ENCODE data around the gene MAN1A2.
"Not testable (repeated sequence)": the region's sequence is repeated elsewhere in the genome, so short reads cannot be mapped to it uniquely, and the experiment has no call there.

MAN1A2 gene

DNA sequence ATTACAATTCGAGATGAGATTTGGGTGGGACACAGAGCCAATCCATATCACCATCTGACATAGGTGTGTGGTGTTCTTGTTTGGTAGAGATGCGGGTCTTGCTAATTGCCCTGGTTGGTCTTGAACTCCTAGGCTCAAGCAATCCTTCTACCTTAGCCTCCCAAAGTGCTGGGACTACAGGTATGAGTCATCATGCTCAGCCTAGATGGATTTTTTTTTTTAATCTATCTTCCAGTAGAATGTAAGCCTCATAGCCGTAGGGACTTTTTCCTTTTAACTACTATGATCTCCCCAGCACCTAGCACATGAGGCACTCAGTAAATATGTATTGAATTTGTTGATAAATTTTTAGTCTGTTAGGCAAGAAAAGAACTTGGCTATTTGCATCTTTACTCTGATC lies 144.0 kb downstream of the MAN1A2 start:
- DNase-seq, result no peak

DNA sequence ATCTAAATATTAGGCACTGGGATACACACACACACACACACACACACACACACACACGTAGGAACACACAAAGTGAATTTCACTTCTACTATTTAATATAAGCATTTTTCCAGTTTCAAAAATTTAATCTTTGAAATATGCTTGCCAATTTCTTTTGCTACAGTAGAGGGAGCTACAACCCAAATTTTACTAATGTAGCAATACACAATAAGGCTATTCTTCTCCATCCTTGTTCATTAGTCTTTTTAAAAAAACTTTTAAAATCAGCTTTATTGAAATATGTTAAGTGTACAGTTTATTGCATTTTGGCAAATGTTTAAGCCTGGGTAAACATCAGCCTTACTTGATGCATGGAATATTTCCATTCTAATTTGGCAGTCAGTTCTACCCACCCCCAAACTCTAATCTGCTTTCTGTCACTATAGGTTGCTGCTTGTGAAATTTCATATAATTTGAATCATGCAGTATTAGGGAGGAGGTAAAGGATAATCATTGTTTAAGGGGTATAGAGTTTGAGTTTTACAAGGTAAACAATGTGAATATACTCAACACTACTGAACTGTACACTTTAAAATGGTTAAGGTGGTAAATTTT lies 145.6 kb downstream of the MAN1A2 start:
- DNase-seq, result no peak

DNA sequence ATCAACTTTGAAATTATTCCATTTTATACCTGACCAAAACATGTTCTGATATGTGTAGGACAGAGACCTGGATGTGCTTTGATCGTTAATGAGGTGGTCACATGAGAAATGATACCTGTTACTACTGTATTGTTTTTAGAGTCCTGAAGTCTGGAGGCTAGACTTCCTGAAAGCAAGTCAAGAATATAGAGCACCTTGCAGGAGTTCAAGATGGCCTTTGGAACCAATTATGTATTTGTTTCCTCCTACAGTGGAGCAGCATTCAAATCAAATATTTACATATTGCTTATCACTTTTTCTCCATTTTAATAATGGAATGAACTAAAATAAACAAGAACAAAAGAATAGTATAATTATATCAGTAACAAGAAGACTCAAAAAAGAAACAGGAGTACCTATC lies 155.9 kb downstream of the MAN1A2 start:
- DNase-seq, result no peak

DNA sequence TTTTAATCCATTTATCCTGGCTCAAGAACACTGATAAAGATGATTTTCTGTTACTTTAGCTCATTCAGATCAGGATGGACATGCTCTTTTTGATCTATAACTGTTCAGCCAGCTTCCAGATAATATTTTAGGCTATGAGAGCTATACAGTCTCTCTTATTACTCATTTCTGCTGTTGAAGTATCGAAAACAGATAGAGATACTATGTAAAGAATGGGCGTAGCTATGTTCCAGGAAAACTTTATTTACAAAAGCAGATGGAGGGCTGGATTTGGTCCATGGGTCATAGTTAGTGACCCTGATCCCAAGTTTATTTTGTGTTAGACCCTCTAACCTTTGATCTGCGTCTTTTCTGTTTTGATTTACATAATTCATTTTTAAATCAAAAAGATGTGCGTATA lies 159.8 kb downstream of the MAN1A2 start:
- DNase-seq, result no peak

GRCh38 chr1:117527566-117528102 lies 160.4 kb downstream of the MAN1A2 start:
- no peak for DNase-seq

DNA sequence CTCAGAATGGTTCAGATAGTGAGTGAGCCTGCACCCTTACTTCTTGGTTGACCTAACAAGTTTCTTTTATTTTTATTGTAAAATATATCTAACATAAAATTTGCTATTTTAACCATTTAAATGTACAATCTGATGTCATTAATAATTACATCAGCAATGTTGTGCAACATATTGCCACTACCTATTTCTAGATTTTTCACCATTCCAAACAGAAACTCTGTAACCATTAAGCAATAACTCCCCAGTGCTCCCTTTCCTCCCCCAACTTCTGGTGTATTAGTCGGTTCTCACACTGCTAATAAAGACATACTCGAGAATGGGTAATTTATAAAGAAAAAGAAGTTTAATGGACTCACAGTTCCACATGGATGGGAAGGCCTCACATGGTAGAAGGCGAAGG lies 162.4 kb downstream of the MAN1A2 start:
- no peak for DNase-seq

DNA sequence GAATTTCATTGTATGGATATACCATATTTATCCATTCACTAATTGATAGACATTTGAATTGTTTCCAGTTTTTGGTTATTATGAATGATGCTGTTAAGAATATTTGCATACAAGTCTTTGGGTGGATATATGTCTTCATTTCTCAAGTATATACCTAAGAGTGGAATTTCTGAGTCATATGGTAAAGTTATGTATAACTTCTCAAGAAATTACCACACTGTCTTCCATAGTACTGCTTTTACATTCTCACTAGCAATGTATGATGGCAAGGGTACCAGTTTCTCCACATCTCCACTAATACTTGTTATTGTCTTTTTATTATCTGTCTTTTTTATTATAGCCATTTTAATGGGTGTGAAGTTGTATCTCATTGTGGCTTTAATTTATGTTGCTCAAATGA lies 164.0 kb downstream of the MAN1A2 start:
- no peak for DNase-seq

DNA sequence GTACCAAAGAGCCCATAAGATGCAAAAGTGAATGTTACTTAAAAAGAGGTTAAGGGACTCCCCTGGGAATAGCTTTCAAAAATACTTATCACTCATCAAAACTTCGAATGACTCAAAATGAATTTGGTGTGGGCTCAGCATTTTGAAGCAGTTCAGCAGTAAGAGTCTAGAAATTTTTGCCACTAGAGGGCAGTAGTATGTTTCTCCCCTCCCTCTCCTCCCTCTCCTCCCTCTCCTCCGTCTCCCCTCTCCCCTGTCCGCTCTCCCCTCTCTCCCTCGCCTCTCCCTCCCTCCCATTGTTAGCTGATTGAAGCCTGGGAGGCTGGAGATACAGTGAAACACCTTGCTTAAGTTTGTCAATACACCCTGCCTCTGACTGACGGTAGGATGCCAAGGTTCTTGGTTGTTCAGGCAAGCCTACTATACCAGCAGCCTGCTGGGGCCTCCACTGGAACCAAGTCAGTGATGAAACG lies 167.8 kb downstream of the MAN1A2 start:
- peak in 1 of 2 donors; percentile 30 for DNase-seq

DNA sequence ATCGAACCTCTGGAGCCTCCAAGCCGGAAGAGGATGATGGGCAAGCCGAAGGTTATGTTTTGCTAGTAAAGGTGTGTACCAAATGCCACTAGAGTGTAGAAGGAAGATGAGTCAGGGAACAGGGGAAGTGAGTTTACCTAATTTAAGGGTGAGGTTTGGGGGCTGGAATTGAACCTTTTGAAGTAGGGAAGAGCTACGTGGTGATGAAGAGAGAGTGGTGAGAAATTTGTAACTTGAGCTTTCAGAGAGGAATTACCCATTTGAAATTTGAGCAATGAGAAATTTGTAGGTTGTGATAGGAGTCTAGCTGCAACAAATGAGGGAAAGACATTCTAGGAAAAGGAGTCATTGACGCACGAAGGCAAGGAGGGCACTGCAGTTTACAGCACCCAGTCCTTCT lies 168.6 kb downstream of the MAN1A2 start:
- no peak for DNase-seq

DNA sequence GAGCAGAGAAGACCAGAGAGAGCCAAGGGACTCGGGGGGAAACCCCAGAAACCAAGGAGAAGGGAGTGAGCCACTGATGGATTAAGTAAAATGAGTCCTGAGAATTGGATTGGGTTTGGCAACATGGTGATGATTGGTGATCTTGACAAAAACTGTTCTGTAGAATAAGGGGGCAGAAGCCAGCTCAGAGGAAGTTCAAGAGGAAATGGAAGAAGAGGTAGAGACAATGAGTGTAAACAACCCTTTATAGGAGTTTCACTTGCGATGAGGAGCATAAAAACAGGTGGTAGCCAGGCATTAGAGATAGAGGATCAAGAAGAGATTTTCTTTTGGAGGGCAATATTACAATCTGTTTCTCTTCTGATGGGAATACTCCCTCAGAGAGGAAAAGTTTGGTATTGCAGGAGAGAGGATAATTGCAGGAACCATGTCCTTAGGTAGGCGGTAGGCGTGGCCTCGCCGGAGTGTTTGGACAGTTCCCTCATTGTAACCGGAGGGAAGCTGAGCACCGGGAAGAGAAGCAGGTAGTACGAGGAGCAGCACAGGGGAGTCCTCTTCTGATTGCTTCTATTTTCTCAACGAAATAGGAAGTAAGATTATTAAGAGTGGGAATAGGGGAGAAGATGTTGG lies 170.2 kb downstream of the MAN1A2 start:
- no peak for DNase-seq

GRCh38 chr1:117540532-117540931 lies 173.3 kb downstream of the MAN1A2 start:
- no peak for DNase-seq

- DNase-seq, result no peak
These were observed 173.8 kb downstream of the MAN1A2 start for GRCh38 chr1:117541003-117541402.

DNA sequence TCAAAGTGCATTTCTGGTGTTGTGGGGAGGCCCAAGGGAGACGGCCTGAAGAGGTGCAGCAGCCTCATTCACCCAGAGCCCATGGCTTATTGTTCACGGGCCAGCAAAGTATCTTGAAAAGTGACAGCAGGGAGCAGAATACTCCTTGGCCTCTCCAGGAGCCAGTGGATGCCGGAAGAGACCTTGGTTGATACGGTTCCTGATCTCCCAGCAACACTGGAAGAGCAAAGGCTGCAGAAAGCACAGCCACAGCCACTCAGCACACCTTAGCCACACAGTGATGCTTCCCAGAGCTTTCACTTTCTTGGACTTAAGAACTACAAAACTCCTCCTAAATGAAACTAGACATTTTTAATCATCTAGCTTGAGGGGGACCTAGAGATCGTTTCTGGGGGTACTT lies 174.3 kb downstream of the MAN1A2 start:
- DNase-seq, result no peak

- DNase-seq, result no peak
These were observed 177.4 kb downstream of the MAN1A2 start for GRCh38 chr1:117544509-117545109.

DNA sequence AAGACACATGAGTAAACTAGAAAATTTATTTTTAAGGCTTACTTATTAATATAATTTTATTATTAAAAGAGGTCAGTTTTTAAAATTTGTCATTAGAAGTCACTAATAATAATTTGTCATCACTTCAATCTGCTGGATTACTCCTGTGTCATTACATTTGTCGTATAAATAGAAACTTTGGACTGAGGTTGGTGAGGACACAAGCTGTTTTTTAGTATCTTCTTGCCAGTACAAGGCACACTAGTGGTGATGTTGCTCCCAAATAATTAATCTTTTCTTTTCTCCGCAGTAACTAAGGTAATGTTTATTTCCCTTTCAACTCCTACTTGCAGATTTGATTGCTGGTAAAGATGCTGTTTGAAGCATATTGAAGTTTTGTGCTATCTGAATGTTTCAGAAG lies 179.2 kb downstream of the MAN1A2 start:
- DNase-seq, result no peak

DNA sequence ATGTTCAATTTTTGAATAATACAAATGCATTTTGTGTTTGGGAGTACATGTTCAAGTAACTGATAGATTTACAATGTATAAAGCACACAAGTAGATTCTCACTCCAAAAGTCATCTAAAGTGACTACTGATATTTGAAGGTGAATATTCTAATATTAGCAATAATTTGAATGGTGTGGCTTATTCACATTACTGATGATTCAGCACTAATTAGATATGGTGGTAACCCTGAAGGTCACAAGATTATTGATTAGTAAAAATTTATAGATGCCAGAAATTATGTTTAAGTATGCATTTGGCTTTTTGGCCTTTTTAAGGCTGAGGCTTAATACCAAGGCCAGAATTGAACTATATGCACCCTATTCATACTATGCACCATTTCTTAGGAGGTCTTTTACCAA lies 186.2 kb downstream of the MAN1A2 start:
- no peak for DNase-seq

- no peak for DNase-seq
These were observed 188.6 kb downstream of the MAN1A2 start for GRCh38 chr1:117555806-117556205.

DNA sequence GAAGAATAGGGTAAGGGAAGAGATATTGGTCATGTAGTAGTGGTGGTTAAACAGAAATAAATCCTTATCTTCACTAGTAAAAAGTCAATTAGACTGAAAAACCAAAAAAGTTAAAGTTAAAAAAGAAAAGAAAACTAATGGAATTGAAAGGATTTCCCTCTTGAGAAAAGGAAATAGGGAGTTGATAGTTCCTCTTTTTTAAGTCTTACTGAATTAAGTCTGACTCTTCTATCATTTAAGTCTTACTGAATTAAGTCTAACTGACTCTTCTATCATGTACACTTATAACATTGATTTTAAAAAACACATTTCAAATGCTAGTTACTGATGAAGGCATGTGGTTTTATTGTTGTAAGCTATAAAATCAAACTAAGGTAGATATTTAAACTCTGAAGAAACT lies 189.1 kb downstream of the MAN1A2 start:
- DNase-seq, result no peak

- no peak for DNase-seq
These were observed 189.7 kb downstream of the MAN1A2 start for GRCh38 chr1:117556976-117557375.

DNA sequence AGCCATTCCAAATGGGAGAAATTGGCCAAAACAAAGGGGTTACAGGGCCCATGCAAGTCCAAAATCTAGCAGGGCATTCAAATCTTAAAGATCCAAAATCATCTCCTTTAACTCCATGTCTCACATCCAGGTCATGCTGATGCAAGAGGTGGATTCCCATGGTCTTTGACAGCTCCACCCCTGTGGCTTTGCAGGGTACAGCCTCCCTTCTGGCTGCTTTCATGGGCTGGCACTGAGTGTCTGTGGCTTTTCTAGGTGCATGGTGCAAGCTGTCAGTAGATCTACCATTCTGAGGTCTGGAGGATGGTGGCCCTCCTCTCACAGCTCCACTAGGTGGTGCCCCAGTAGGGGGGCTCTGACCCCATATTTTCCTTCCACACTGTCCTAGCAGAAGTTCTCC lies 191.2 kb downstream of the MAN1A2 start:
- DNase-seq, result not testable (repeated sequence)

- no peak for DNase-seq
These were observed 191.9 kb downstream of the MAN1A2 start for GRCh38 chr1:117559139-117559538.

DNA sequence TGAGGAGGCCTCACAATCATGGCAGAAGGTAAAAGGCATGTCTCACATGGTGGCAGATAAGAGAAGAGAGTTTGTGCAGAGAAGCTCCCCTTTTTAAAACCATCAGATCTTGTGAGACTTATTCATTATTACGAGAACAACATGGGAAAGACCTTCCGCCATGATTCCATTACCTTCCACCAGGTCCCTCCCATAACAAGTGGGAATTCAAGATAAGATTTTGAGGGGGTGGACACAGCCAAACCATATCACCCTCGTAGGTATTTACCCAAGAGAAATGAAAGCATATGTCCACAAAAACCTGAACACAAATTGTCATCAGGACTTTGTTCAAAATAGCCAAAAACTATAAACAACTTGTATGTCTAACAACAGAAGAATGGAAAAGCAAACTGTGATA lies 192.7 kb downstream of the MAN1A2 start:
- DNase-seq, result no peak

DNA sequence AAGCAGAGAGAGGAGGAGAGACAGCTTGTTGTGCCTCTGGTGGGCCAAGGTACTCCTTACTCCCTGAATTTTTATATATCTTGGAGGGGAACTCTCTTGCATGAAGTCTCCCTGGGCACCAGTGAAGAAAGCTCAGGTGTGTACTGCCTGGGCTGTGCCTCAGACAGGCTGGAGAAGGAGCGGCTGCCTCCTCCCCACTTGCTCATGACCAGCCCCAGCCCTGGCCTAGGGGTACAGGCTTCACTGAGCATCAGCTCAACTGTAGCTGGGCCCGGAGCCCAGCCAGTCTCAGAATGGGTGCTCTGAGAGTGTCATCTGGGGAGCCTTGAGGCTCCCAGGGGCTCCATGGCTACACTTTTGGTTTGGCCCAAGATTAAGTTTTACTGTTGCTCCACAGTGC lies 193.8 kb downstream of the MAN1A2 start:
- no peak for DNase-seq

GRCh38 chr1:117561551-117561950 lies 194.3 kb downstream of the MAN1A2 start:
- DNase-seq, result no peak
